Measurements from ENCODE around the gene RASL11B. TPM values are rescaled to one million over a fixed set of nuclear protein-coding genes. Genes with fewer than 3 reads are reported as not detected.

RASL11B gene
- total and polyA plus RNA-seq, 9 of the 15 experiments (the other 6 are each of a cell fraction or from before 2014, with no cell fraction given), result 0.24 to 1.5 (median 0.53) TPM

DNA sequence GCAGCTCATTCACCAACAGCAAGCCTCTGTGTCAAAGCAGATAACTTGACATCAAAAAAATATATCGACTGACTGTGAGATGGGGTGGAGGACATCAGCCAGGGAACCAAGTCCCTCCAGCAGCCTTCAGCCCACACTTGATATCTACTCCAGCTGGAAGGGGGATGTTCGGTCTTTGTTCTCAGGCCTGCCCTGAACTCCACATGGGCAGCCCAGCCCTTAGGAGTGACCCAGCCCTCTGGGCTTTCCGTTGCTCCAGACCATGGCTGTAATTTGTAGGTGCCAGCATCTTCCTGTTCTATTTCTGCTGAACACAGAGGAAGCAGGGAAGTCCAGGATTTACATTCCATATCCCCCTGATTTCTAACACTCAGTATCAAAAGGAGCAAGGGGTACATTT lies 17.4 kb downstream of the RASL11B start:
- H3K4me3 ChIP-seq, result no peak overlapping the region
- H3K9me1 ChIP-seq (ENCODE audit: control insufficient read depth, insufficient read depth, low read length), result no peaks in the 10 kb centered on the region
- no peak overlapping the region for H2AFZ ChIP-seq (ENCODE audit: low read depth, low read length)
- no peaks in the 10 kb centered on the region for H3K4me1 ChIP-seq (replicated peaks in 1 of 2; ENCODE audit: control insufficient read depth in 2 of 2, insufficient read depth in 2 of 2, low read length in 2 of 2)
- CTCF ChIA-PET (ENCODE audit: low intra/inter-chr PET ratio), result no interaction called here
- intact Hi-C loops (cut with micrococcal nuclease), result no loop called here
- ATAC-seq (no peak), DNase-seq (ENCODE audit: extremely low read depth in 1 of 4, low spot score in 3 of 4) (no peak), FAIRE-seq (no peak)
- WGBS (ENCODE audit: insufficient coverage, low coverage, missing lambda C conversion rate), result 37% methylated on average over 2 of the region's 3 CpGs
- H3K9me3 ChIP-seq (replicated peaks; ENCODE audit: control insufficient read depth, insufficient read depth, low read depth, low read length), result no peaks in the 10 kb centered on the region
- no peaks in the 10 kb centered on the region for H3K79me2 ChIP-seq (ENCODE audit: control insufficient read depth, insufficient read depth, low read length)
- POLR2A ChIA-PET, result no interaction called here
- no peaks in the 10 kb centered on the region for H4K20me1 ChIP-seq (replicated peaks; ENCODE audit: control insufficient read depth, insufficient read depth, low read length)
- H3K36me3 ChIP-seq (ENCODE audit: control insufficient read depth, insufficient read depth, low read length), result peaks cover under 1% of the 10 kb centered on the region; the same call in 1 of the 3 replicates
- H3K9ac ChIP-seq (ENCODE audit: insufficient read depth in 1 of 2, low read depth in 2 of 2, low read length in 2 of 2), result 0 out of 4 replicates have a peak overlapping the region, but pooled peaks of 1 of the 2 experiments have one; percentile 43
- no peaks in the 10 kb centered on the region for H3K27me3 ChIP-seq (ENCODE audit: control insufficient read depth in 2 of 2, insufficient read depth in 2 of 2, low read length in 2 of 2)
- no peak overlapping the region for H3K4me2 ChIP-seq (ENCODE audit: insufficient read depth, low read length)
- H3K27ac ChIP-seq (ENCODE audit: extremely low read depth, low read depth, low read length), result no peak overlapping the region
- in situ Hi-C loops (cut with MboI), result no loop called here
- BruUV-seq (replicated peaks), result no TSS peak
- TF ChIP-seq ZFP30 (CRISPR knock-in tag; IDR thresholded peaks at IDR 0.05; ENCODE audit: borderline replicate concordance), result no peak
- no peak for TF ChIP-seq HOXB6 (CRISPR knock-in tag; IDR thresholded peaks at IDR 0.05; ENCODE audit: borderline replicate concordance)
- TF ChIP-seq KAT2B (IDR thresholded peaks at IDR 0.05; ENCODE audit: low read depth, low read length), result no peak
- TF ChIP-seq ZNF407 (IDR thresholded peaks at IDR 0.05; ENCODE audit: low read depth), result no peak
- TF ChIP-seq, protein P1, sequence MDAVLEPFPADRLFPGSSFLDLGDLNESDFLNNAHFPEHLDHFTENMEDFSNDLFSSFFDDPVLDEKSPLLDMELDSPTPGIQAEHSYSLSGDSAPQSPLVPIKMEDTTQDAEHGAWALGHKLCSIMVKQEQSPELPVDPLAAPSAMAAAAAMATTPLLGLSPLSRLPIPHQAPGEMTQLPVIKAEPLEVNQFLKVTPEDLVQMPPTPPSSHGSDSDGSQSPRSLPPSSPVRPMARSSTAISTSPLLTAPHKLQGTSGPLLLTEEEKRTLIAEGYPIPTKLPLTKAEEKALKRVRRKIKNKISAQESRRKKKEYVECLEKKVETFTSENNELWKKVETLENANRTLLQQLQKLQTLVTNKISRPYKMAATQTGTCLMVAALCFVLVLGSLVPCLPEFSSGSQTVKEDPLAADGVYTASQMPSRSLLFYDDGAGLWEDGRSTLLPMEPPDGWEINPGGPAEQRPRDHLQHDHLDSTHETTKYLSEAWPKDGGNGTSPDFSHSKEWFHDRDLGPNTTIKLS (IDR thresholded peaks at IDR 0.05; ENCODE audit: borderline replicate concordance, low read depth), result no peak
- TF ChIP-seq EHMT2 (IDR thresholded peaks at IDR 0.05), result no peak
- no peak for TF ChIP-seq KHSRP (IDR thresholded peaks at IDR 0.05)
- TF ChIP-seq ADNP (tag; IDR thresholded peaks at IDR 0.05), result no peak
- TF ChIP-seq NR3C1 (CRISPR knock-in tag; IDR thresholded peaks at IDR 0.05), result no peak
- no peak for TF ChIP-seq MTA1 (IDR thresholded peaks at IDR 0.05; ENCODE audit: borderline replicate concordance)
- TF ChIP-seq ZNF668 (CRISPR knock-in tag; IDR thresholded peaks at IDR 0.05), result no peak
- no peak for TF ChIP-seq TRIM28 (IDR thresholded peaks at IDR 0.05)
- no peak for TF ChIP-seq SPI1 (IDR thresholded peaks at IDR 0.05; ENCODE audit: borderline replicate concordance, low read depth, low read length)
- TF ChIP-seq ELF2 (CRISPR knock-in tag; IDR thresholded peaks at IDR 0.05), result no peak

All from K562 (cell line).